HepG2 (cell line): ENCODE data around the gene OSBPL2. TPM values are rescaled to one million over a fixed set of nuclear protein-coding genes. Genes with fewer than 3 reads are reported as not detected.

Source experiments
- ATAC-seq: fragments of 200-7000 bp; cut with Tn5 transposase; 3 replicates; pipeline ENCODE4 v1.9.1; 2020; ENCODE audit warnings: mild to moderate bottlenecking, moderate library complexity
- BruUV-seq: library from RNA; stranded (reverse); fragments of 400-500 nt; replicated peaks from 2 replicates; lab custom pipeline; 2021; lab: Mats Ljungman, UMichigan
- CTCF ChIA-PET: fragments of 300-600 bp; formaldehyde crosslinking; extraction: SDS; loops from one replicate; lab custom pipeline; 2021; ENCODE audit warnings: low total read pairs, inconsistent platforms, low intra/inter-chr PET ratio; lab: Yijun Ruan, JAX
- POLR2A ChIA-PET: fragments of 350-600 bp; sonication (Branson Sonifier 250); formaldehyde crosslinking; loops from one replicate; lab custom pipeline; 2020; ENCODE audit warnings: antibody characterized with exemption, inconsistent platforms; lab: Yijun Ruan, JAX
- DNase-seq: peaks from one replicate; pipeline ENCODE4 v3.0.0-alpha.2; 2015; ENCODE audit warnings: low spot score
- FAIRE-seq: peaks from 3 replicates; lab custom pipeline; 2011; peaks lifted over from hg19 to GRCh38; lab: Jason Lieb, UNC
- H2AFZ ChIP-seq: one replicate; pipeline ENCODE4 v1.6.1; 2011; ENCODE audit warnings: low read length, inconsistent platforms
- H3K27ac ChIP-seq: fragments of 300-600 bp; 3 replicates; pipeline ENCODE4 v1.8.0; 2011; ENCODE audit warnings: mixed run types, mild to moderate bottlenecking, mixed read lengths, low read length, inconsistent platforms; ENCODE audit not compliant: insufficient read depth; ENCODE audit errors: extremely low read length
- H3K27me3 ChIP-seq, 2 experiments: fragments of 200-600 bp in 1 of 2; 2 replicates in 1 of 2; 3 replicates in 1 of 2; pipeline versions ENCODE4 v1.6.0 to v1.8.0; 2011; ENCODE audit warnings: low read length in 2 of 2, mild to moderate bottlenecking in 2 of 2, moderate library complexity in 2 of 2, inconsistent platforms in 1 of 2; ENCODE audit not compliant: insufficient read depth in 2 of 2, control insufficient read depth in 1 of 2
- H3K36me3 ChIP-seq, 2 experiments: fragments of 200-600 bp in 1 of 2; replicated peaks in 1 of 2; 2 replicates in 1 of 2; 3 replicates in 1 of 2; pipeline versions ENCODE4 v1.5.1 to v1.8.0; 2011; ENCODE audit warnings: low read length in 2 of 2, inconsistent platforms in 1 of 2; ENCODE audit not compliant: insufficient read depth in 2 of 2, control insufficient read depth in 1 of 2
- H3K4me1 ChIP-seq: 2 replicates; pipeline ENCODE4 v1.5.1; 2012; ENCODE audit warnings: low read length, inconsistent platforms; ENCODE audit not compliant: insufficient read depth
- H3K4me2 ChIP-seq: 2 replicates; pipeline ENCODE4 v1.6.0; 2011; ENCODE audit warnings: low read depth, low read length, inconsistent platforms
- H3K4me3 ChIP-seq, 3 experiments: fragments of 200-600 bp in 1 of 3; sonication (generic), shearing (Covaris generic) in 1 of 3; replicated peaks in 1 of 3; 2 replicates each; pipeline ENCODE4 v1.5.1; 2011 to 2016; ENCODE audit warnings: low read length in 3 of 3, inconsistent platforms in 2 of 3, low read depth in 2 of 3, mild to moderate bottlenecking in 2 of 3, control low read depth in 1 of 3, mixed read lengths in 1 of 3; ENCODE audit not compliant: insufficient read depth in 1 of 3
- H3K79me2 ChIP-seq: one replicate; pipeline ENCODE4 v1.6.1; 2011; ENCODE audit warnings: low read length, inconsistent platforms; ENCODE audit not compliant: insufficient read depth
- H3K9ac ChIP-seq: 2 replicates; pipeline ENCODE4 v1.6.0; 2011; ENCODE audit warnings: mild to moderate bottlenecking, low read depth, low read length, inconsistent platforms; ENCODE audit not compliant: insufficient read depth
- H3K9me3 ChIP-seq: 2 replicates; pipeline ENCODE4 v1.5.1; 2012; ENCODE audit warnings: mild to moderate bottlenecking, low read length
- H4K20me1 ChIP-seq: 2 replicates; pipeline ENCODE4 v1.6.0; 2011; ENCODE audit warnings: inconsistent platforms, mild to moderate bottlenecking, low read length, moderate library complexity; ENCODE audit not compliant: insufficient read depth
- AGO2 ChIP-seq: fragments of 200-400 bp; formaldehyde crosslinking; optimal IDR thresholded peaks from 2 replicates; pipeline ENCODE3; 2017; ENCODE audit warnings: mild to moderate bottlenecking, low read depth, low read length, moderate library complexity
- HES4 ChIP-seq: sonication (generic); formaldehyde crosslinking; IDR thresholded peaks from 2 replicates; pipeline ENCODE4 v1.9.0; 2021; ENCODE audit warnings: mild to moderate bottlenecking, missing genetic modification reagents, borderline replicate concordance
- JUNB ChIP-seq: sonication (generic); formaldehyde crosslinking; IDR thresholded peaks from 2 replicates; pipeline ENCODE4 v1.8.0; 2022; ENCODE audit warnings: missing genetic modification reagents, mild to moderate bottlenecking, borderline replicate concordance
- MYC ChIP-seq: sonication (generic); formaldehyde crosslinking; IDR thresholded peaks from 2 replicates; pipeline ENCODE4 v1.9.0; 2021; ENCODE audit warnings: missing genetic modification reagents, borderline replicate concordance
- NCOA5 ChIP-seq: sonication (generic); formaldehyde crosslinking; IDR thresholded peaks from 2 replicates; pipeline ENCODE4 v1.4.0; 2020; ENCODE audit warnings: missing genetic modification reagents
- NR1H2 ChIP-seq: sonication (generic); formaldehyde crosslinking; IDR thresholded peaks from 2 replicates; pipeline ENCODE4 v1.8.1; 2022; ENCODE audit warnings: low read depth, missing genetic modification reagents, borderline replicate concordance
- SP5 ChIP-seq: IDR thresholded peaks from 2 replicates; pipeline ENCODE4 v1.6.1; 2016; ENCODE audit warnings: low read depth, borderline replicate concordance
- ZNF12 ChIP-seq: sonication (generic); formaldehyde crosslinking; IDR thresholded peaks from 2 replicates; pipeline ENCODE4 v1.5.0; 2020; ENCODE audit warnings: missing genetic modification reagents
- ZNF619 ChIP-seq: sonication (generic); formaldehyde crosslinking; IDR thresholded peaks from 2 replicates; pipeline ENCODE4 v1.4.0; 2020; ENCODE audit warnings: mild to moderate bottlenecking, missing genetic modification reagents
- ZNF883 ChIP-seq: sonication (generic); formaldehyde crosslinking; IDR thresholded peaks from 2 replicates; pipeline ENCODE4 v1.5.1; 2020; ENCODE audit warnings: mild to moderate bottlenecking, missing genetic modification reagents; ENCODE audit errors: not compliant biosample characterization
- WGBS: methylation state at CpG from one replicate; pipeline ENCODE4 v1.1.6; 2017; ENCODE audit warnings: low lambda C conversion rate; 5-methylcytosine and 5-hydroxymethylcytosine counted together
- in situ Hi-C: cut with HindIII; loops from 2 replicates; pipeline ENCODE4 v1.10.0; 2017; ENCODE audit warnings: low pct_unique_long_range_greater_than_20kb; ENCODE audit not compliant: extremely low pct_ligation_motif_present
- intact Hi-C: fragments of 100-400 bp; cut with micrococcal nuclease; formaldehyde crosslinking; loops from one replicate; pipeline ENCODE4 v1.10.0; 2022; ENCODE audit not compliant: unreplicated experiment
- polyA plus RNA-seq, 8 experiments: library from polyadenylated mRNA; depleted of rRNA in 3 of 8; stranded (reverse) in 7 of 8; unstranded in 1 of 8; fragments of >200 nt; fragmentation: Illumina TruSeq in 4 of 8; extraction: Trizol in 4 of 8; gene quantifications; 2 replicates each; pipeline versions ENCODE4 v1.2.1 to v1.2.3, GENCODE V29; 2011 to 2016; ENCODE audit warnings: low read depth in 4 of 8, missing spikeins in 1 of 8, mixed read lengths in 1 of 8; ENCODE audit not compliant: insufficient read depth in 1 of 8
- total RNA-seq, 5 experiments: library from RNA; depleted of rRNA; stranded (reverse); fragments of >200 nt; fragmentation: Illumina TruSeq; extraction: Trizol; gene quantifications; 2 replicates each; pipeline ENCODE4 v1.2.3, GENCODE V29; 2016; ENCODE audit warnings: low read depth in 1 of 5
- TF ChIP-seq, protein P1 (sequence below), 2 experiments: fragments of 450-650 bp in 1 of 2; sonication (generic) in 1 of 2; formaldehyde crosslinking in 1 of 2; IDR thresholded peaks; 2 replicates each; pipeline versions ENCODE4 v1.6.1 to v1.8.0; 2016 to 2022; ENCODE audit warnings: antibody characterized with exemption in 1 of 2, mild to moderate bottlenecking in 1 of 2, missing genetic modification reagents in 1 of 2

OSBPL2 gene
- total and polyA plus RNA-seq, 2 of the 13 experiments (the other 11 are each of a cell fraction or from before 2014, with no cell fraction given) = 18.5 to 37.4 TPM

DNA sequence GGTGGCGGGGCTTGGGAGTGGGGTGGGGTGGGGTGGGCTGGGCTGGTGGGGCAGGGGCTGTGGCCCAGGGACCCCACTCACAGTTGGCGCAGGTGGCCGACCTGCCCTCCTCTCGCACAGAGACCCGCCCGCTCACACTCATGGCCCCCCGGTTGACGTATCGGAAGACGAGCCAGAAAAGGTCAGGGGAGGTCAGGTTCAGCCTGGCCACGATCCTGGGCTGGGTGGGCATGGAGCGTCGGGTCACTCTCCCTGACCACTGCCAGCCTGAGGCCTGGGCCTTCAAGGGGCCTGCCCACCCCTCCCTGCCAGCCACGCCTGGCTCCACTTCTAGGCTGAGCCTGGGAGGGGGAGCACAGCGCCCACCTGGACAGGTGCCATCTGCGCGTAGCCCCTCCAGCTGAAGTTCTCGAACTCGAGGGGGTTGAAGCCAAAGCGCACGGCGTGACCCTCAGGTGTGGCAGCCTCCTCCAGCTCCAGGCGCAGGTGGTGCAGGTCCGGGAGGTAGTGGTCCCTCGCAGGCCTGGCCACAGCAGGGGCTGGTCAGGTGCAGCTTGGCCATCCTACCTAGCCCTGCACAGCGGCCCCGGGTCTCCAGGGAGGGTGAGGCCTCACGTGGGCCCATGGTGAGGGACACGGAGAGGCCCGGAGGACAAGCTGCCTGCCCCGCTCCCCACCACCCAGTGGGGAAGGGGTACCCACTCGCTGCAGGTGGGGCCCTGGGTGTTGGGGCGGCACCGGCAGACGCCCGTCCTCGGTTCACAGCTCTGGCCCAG is 95.7 kb downstream of the OSBPL2 start (continued):
- TF ChIP-seq ZNF883 (CRISPR knock-in tag) = no peak

DNA sequence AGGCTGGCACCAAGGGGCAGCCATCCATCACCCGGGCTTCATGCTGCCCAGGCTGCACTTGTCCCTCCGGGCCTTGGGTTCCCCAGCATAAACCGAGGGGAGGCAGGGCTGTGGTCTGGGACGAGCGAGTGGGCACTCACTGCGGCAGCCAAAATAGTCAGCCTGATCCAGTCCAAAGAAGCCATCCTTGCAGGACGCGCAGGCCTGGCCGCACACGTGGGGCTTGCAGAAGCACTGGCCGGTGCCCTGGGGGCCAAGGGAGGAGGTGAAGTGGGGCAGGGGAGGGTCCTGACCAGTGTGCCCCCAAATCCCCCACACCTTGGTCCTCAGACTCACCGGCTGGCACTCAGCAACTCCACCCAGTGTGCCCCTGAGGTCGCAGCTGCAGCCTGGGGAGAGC is 96.6 kb downstream of the OSBPL2 start:
- ChIA-PET POLR2A (interaction anchor here (1.6 kb wide), 1 partner anchor 34 kb away, joined by 5 read pairs; no protein-coding TSS in a partner anchor), CTCF (no interaction called here)
- no peak overlapping the region for H3K9ac ChIP-seq
- no peaks in the 10 kb centered on the region for H3K79me2 ChIP-seq
- H3K4me1 ChIP-seq = peaks cover 2% of the 10 kb centered on the region; the same call in 1 of the 2 replicates
- no peak overlapping the region for H3K27ac ChIP-seq
- intact Hi-C loops (no loop called here), in situ Hi-C loops (no loop called here)
- no TSS peak for BruUV-seq
- peaks cover 68 to 84% of the 10 kb centered on the region in 2 experiments for H3K36me3 ChIP-seq
- DNase-seq (no peak), FAIRE-seq (no peak), ATAC-seq (no peak)
- 100% methylated on average over 2 of the region's 13 CpGs for WGBS
- H3K9me3 ChIP-seq = no peaks in the 10 kb centered on the region
- no peak overlapping the region for H2AFZ ChIP-seq
- no peak overlapping the region for H3K4me3 ChIP-seq
- no peaks in the 10 kb centered on the region; the same call in 1 of the 2 replicates for H4K20me1 ChIP-seq
- no peaks in the 10 kb centered on the region for H3K27me3 ChIP-seq
- H3K4me2 ChIP-seq = no peak overlapping the region
- no peak for TF ChIP-seq SP5 (CRISPR knock-in tag)
- TF ChIP-seq ZNF12 = no peak
- TF ChIP-seq, protein P1, sequence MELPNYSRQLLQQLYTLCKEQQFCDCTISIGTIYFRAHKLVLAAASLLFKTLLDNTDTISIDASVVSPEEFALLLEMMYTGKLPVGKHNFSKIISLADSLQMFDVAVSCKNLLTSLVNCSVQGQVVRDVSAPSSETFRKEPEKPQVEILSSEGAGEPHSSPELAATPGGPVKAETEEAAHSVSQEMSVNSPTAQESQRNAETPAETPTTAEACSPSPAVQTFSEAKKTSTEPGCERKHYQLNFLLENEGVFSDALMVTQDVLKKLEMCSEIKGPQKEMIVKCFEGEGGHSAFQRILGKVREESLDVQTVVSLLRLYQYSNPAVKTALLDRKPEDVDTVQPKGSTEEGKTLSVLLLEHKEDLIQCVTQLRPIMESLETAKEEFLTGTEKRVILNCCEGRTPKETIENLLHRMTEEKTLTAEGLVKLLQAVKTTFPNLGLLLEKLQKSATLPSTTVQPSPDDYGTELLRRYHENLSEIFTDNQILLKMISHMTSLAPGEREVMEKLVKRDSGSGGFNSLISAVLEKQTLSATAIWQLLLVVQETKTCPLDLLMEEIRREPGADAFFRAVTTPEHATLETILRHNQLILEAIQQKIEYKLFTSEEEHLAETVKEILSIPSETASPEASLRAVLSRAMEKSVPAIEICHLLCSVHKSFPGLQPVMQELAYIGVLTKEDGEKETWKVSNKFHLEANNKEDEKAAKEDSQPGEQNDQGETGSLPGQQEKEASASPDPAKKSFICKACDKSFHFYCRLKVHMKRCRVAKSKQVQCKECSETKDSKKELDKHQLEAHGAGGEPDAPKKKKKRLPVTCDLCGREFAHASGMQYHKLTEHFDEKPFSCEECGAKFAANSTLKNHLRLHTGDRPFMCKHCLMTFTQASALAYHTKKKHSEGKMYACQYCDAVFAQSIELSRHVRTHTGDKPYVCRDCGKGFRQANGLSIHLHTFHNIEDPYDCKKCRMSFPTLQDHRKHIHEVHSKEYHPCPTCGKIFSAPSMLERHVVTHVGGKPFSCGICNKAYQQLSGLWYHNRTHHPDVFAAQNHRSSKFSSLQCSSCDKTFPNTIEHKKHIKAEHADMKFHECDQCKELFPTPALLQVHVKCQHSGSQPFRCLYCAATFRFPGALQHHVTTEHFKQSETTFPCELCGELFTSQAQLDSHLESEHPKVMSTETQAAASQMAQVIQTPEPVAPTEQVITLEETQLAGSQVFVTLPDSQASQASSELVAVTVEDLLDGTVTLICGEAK (IDR thresholded peaks at IDR 0.05) = no peak
- TF ChIP-seq, protein P1 (CRISPR knock-in tag; IDR thresholded peaks at IDR 0.05) = no peak
- peak; percentile 14 for TF ChIP-seq AGO2
- TF ChIP-seq MYC (CRISPR knock-in tag) = no peak
- TF ChIP-seq JUNB (CRISPR knock-in tag) = no peak
- TF ChIP-seq HES4 (CRISPR knock-in tag) = 0 out of 2 replicates have a peak, but pooled peaks have one; percentile 26
- no peak for TF ChIP-seq NCOA5
- no peak for TF ChIP-seq ZNF619
- TF ChIP-seq NR1H2 (CRISPR knock-in tag) = no peak
